Measurements from ENCODE around the gene ADRB1. TPM values are rescaled to one million over a fixed set of nuclear protein-coding genes. Genes with fewer than 3 reads are reported as not detected.

The ADRB1 gene
- under 0.01 TPM in 1 of 2 replicates, not detected in the other for total RNA-seq

GRCh38 chr10:114043532-114044246 is at the start of gene ADRB1:
ADRB1 (plus strand) TSS chr10:114043866; CDS start chr10:114044133, 267 bp downstream.

Other genes with a start within 250 kb of the ADRB1 start
- gene DCLRE1A, start 189.8 kb upstream of the ADRB1 start, total RNA-seq = 4.8 and 8.3 TPM in 2 replicates
- 8.4 and 12.8 TPM in 2 replicates for gene NHLRC2, start 189.2 kb upstream of the ADRB1 start, total RNA-seq
- 11.6 and 22.0 TPM in 2 replicates for gene CCDC186, start 130.3 kb downstream of the ADRB1 start, total RNA-seq
- 0.29 and 0.50 TPM in 2 replicates for gene TDRD1, start 135.5 kb downstream of the ADRB1 start, total RNA-seq
- 0.58 and 0.83 TPM in 2 replicates for gene VWA2, start 195.4 kb downstream of the ADRB1 start, total RNA-seq